Measurements from ENCODE around the gene MTMR3.

GRCh38 chr22:29964776-29965175 is 81.8 kb downstream of the MTMR3 start:
- TF ChIP-seq CTCF (IDR thresholded peaks at IDR 0.05 in 4 of 5, conservative IDR thresholded peaks at IDR 0.05 in 1 of 5) (no peak), POLR2A (IDR thresholded peaks at IDR 0.05) (no peak)

All from gastrocnemius medialis (tissue), 4 donors.